Measurements from ENCODE around the gene OR4C6. TPM values are rescaled to one million over a fixed set of nuclear protein-coding genes. Genes with fewer than 3 reads are reported as not detected.

The OR4C6 gene
- total RNA-seq, 3 donors from 2014 or later, result not detected

DNA sequence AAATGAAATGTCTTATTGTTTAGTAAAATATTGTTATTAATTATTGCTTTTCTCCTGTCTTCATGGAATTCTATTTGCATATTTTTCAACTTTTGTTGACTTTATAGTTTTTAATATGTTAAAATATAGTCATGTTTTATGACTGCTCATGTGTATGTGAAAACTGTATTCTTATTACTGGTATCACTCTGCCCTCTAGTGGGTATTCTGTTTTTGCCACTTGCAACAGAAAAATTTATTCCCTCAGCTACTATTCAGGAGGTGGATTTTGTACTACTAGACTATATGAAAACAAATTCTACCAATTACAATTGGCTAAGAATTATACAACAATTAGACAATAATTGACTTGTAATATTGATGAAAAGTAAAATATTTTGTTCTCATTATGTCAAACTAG, 45.0 kb downstream of the OR4C6 start:
- intact Hi-C loops (cut with DNase I, micrococcal nuclease), result no loop called here
- no peak for ATAC-seq

DNA sequence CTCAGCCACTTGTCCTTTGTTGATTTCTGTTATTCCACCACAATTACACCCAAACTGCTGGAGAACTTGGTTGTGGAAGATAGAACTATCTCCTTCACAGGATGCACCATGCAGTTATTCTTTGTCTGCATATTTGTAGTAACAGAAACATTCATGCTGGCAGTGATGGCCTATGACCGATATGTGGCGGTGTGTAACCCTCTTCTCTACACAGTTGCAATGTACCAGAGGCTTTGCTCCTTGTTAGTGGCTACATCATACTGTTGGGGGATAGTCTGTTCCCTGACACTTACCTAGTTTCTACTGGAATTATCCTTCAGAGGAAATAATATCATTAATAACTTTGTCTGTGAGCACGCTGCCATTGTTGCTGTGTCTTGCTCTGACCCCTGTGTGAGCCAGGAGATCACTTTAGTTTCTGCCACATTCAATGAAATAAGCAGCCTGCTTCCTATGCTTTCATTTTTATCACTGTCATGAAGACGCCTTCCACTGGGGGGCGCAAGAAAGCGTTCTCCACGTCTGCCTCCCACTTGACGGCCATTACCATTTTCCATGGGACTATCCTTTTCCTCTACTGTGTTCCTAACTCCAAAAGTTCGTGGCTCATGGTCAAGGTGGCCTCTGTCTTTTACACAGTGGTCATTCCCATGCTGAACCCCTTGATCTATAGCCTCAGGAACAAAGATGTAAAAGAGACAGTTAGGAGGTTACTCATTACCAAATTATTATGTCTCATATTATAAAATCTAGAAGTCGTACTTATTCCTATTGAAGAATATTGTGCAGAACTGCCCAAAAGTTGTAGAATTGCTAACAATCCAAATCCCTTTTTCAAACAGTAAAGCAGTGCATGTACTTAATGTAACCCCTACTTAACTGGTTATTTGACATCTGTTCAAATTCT, 53.2 kb downstream of the OR4C6 start:
- intact Hi-C loops (cut with DNase I, micrococcal nuclease), result no loop called here
- no peak for ATAC-seq
- Histone ChIP-seq H3K4me1 (ENCODE audit: low read depth) (no peaks in the 10 kb centered on the region), H3K36me3 (ENCODE audit: low read depth) (no peaks in the 10 kb centered on the region), H3K4me3 (no peak overlapping the region), H3K9me3 (peaks cover 4% of the 10 kb centered on the region)
- DNase-seq, result peak in 1 of 3 donors; percentile 6
- TF ChIP-seq, protein P1, sequence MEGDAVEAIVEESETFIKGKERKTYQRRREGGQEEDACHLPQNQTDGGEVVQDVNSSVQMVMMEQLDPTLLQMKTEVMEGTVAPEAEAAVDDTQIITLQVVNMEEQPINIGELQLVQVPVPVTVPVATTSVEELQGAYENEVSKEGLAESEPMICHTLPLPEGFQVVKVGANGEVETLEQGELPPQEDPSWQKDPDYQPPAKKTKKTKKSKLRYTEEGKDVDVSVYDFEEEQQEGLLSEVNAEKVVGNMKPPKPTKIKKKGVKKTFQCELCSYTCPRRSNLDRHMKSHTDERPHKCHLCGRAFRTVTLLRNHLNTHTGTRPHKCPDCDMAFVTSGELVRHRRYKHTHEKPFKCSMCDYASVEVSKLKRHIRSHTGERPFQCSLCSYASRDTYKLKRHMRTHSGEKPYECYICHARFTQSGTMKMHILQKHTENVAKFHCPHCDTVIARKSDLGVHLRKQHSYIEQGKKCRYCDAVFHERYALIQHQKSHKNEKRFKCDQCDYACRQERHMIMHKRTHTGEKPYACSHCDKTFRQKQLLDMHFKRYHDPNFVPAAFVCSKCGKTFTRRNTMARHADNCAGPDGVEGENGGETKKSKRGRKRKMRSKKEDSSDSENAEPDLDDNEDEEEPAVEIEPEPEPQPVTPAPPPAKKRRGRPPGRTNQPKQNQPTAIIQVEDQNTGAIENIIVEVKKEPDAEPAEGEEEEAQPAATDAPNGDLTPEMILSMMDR (IDR thresholded peaks at IDR 0.05), result no peak

More for the DNA sequence above, 45.0 kb downstream of the OR4C6 start:
- Histone ChIP-seq H3K9me3 (peaks cover 9% of the 10 kb centered on the region), H3K36me3 (ENCODE audit: low read depth) (no peaks in the 10 kb centered on the region), H3K4me3 (no peak overlapping the region), H3K4me1 (ENCODE audit: low read depth) (no peaks in the 10 kb centered on the region)
- TF ChIP-seq, protein P1 (IDR thresholded peaks at IDR 0.05), result no peak
- no peak for DNase-seq

Other genes with a start within 250 kb of the OR4C6 start
- not detected for gene OR4C15, start 107.7 kb upstream of the OR4C6 start, total RNA-seq
- gene OR4C16, start 90.1 kb upstream of the OR4C6 start, total RNA-seq, result not detected
- not detected for gene OR4C11, start 54.6 kb upstream of the OR4C6 start, total RNA-seq
- not detected for gene OR4P4, start 27.1 kb upstream of the OR4C6 start, total RNA-seq
- not detected for gene OR4S2, start 13.9 kb upstream of the OR4C6 start, total RNA-seq
- gene OR5D13, start 111.2 kb downstream of the OR4C6 start, total RNA-seq, result not detected
- not detected for gene OR5D14, start 133.4 kb downstream of the OR4C6 start, total RNA-seq
- not detected for gene OR5L1, start 149.2 kb downstream of the OR4C6 start, total RNA-seq
- not detected for gene OR5D18, start 157.4 kb downstream of the OR4C6 start, total RNA-seq
- gene OR5L2, start 165.0 kb downstream of the OR4C6 start, total RNA-seq, result not detected
- not detected for gene OR5D16, start 176.6 kb downstream of the OR4C6 start, total RNA-seq
- not detected for gene TRIM51, start 221.1 kb downstream of the OR4C6 start, total RNA-seq

All from mucosa of descending colon (tissue), 3 donors.